CD4-positive, alpha-beta T cell treated with Interleukin-4 for 4 hours (primary cell): ENCODE results near the gene BCAS1.
"Not testable (repeated sequence)": the region's sequence is repeated elsewhere in the genome, so short reads cannot be mapped to it uniquely, and the experiment has no call there.

Experiments
- DNase-seq: peaks from one replicate; pipeline ENCODE4 v3.0.0-alpha.2; 2020

Gene BCAS1

DNA sequence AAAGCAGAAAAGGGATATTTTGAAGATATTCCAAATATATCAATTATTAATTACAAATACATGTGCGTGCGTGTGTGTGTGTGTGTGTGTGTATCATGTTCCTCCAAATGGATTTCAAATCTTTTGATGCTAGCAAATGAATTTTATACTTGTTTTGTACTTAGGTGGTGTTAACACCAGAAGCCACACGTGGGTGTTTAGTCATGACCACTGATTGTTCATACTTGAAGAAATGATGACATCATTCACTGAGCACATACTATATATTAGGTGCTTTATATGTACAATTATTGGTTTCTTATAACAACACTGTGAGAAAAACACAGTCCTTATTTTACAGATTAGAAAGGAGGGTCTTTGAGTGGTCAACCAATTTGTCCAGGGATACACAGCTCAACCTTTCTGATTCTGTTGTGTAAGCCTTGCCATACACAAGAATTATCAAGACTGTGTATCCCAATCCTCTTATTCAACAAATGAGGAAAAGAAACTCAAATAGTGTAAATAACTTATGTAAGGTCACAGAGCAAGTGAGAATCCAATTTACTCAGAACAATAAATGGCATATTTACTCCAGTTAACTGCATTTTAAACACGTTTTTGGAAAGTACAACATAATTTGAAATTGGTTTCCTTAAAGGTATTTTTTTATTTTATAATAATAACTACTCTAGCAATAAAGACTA is 88.5 kb downstream of the BCAS1 start:
- DNase-seq, result no peak

DNA sequence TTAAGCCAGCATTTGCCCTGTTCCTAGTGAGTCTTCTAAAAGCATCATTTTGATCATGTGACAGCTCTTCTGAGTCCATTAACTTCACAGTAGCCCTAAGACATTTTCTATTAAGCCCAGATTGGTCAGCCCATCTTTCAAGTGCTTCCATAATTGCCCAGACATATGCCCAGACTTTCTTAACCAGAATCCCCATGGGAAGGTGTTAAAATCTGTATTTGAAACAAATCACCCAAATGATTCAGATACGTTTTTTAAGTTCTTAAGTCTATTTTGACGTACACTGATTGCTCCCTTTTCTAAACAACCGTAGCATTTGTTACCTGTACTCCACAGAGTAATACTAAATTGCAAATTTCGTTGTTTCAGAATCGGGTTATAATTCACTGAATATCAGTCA is 89.3 kb downstream of the BCAS1 start:
- DNase-seq, result no peak

DNA sequence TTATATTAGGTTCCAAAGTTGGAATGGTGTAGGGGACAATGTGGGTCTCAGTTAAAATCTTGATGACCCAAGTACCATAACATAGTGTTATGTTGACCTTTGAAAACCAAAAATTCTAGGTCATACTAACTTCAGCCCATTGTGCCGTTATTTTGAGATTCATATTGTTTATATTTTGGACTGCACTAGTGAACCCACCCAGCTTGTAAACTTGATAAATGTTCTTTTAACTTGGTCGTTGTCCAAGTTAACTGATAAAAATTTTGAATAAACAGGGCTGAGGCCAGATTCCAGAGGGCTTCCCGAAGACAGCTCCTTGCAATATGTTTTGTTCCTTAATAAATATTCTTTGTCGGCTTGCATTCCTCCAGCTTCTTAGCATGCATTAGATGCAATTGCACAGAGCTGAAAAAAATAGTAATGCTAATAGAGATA is 90.3 kb downstream of the BCAS1 start:
- DNase-seq, result no peak

DNA sequence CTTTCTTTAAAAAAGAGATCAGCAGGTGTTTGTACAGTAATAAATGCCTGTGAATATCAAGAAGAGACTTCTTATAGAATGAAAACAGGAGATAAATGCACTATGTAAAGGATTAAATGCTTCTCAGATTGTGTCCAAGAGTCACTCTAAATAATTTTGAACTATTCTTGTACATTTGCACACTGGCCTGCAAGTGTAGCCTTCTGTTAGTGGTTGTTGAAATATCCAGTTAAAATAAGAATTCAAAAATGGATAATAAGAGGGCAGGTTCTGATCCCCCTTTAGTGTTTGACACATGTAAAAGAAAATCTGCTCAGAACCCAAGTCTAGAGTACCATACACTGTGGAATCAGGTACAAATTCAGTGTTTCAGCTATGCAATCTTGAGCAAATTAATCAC is 91.9 kb downstream of the BCAS1 start:
- no peak for DNase-seq

DNA sequence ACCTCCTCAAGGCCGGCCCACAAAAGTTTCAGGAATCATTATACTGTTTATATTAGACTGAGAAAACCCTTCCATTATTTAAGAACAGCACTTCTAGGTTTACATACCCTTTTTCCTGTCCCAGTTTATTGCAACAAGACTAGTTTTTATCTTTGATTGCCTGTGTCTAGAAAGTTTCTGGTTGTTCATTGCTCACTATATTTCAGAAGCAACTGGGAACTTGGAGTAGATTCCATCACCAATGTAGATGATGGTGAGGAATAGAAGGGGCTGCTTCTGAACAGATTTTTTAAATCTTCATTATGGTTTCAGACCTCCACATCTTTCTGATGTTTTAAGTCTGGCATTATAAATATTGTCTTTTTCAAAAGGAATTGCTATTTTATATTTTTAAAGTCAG is 93.0 kb downstream of the BCAS1 start:
- no peak for DNase-seq

DNA sequence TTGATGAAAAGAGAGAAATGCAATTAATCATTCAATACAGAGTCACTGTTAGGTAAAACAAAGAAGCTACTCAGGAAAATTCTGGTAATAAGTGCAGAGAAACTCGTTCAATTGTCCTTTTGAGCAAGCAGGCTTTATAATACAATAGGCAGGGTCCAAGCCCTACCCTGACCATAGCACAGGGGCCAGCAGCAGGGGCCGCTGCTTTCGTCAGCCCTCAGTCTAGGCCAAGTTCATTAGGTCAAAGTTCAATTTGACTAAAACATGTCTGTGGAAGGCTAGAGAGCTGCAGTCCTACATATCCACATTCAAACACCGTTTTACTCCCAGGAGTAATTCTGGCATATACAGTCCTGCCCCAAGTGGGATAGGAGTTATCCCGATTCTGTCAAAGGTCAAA is 94.6 kb downstream of the BCAS1 start:
- DNase-seq, result no peak

DNA sequence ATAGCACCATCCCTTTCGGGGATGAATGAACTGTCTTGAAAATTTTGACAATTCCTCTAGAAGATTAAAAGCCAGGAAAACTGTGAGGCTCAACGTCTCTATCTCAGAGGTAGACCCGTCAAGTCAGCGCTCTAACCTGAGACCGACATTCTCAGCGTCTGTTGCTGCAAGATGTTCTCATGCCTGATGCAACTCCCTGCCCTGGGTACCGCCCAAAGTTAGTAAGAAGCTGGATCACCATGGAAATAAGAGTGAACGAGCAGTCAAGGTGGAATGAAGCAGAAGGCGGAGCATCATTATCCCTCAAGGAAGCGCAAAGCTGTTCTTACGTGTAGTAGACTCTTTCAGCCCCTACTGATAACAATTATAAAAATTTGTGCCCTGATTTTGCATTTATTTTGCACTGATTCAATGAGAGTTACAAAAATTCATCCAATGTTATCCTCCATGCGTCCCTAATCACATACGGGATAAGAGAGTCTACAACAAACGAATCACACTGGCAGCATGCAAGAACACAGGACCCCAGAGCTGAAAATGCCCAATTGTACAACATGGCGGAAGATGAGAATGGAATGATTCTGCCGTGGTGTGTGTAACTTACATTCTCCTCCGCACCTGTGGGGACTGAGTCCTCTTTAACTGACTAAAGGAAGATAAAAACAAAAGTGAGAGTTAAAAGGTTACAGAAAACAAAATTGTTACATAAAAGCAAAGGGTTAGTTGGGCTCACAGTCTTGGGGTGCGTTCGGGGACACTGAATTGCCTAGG is 95.4 kb downstream of the BCAS1 start:
- DNase-seq, result no peak

DNA sequence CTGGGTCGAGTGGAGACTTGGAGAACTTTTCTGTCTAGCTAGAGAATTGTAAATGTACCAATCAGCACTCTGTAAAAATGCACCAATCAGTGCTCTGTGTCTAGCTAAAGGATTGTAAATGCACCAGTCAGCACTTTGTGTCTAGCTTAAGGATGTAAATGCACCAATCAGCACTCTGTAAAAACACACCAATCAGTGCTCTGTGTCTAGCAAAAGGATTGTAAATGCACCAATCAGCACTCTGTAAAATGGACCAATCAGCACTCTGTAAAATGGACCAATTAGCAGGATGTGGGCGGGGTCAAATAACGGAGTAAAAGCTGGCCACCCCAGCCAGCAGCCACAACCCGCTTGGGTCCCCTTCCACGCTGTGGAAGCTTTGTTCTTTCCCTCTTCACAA is 96.5 kb downstream of the BCAS1 start:
- DNase-seq, result not testable (repeated sequence)

DNA sequence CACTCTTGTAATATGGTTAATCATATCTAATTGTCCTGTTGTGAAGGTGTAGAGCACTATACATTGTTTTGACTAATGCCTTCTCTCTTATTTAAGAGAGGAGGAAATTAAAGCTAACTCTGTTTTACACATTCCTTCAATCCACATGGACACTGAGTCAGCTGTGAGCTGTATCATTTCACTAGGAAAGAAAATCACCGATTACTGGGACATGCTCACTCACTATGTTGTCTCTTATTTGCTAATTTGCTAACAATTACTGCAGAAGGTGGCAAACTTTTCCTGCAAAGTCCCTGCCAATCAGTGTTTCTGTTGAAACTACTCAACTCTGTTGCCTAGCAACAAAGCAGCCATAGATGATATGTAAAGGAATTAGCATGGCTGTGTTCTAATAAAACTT is 98.2 kb downstream of the BCAS1 start:
- no peak for DNase-seq

DNA sequence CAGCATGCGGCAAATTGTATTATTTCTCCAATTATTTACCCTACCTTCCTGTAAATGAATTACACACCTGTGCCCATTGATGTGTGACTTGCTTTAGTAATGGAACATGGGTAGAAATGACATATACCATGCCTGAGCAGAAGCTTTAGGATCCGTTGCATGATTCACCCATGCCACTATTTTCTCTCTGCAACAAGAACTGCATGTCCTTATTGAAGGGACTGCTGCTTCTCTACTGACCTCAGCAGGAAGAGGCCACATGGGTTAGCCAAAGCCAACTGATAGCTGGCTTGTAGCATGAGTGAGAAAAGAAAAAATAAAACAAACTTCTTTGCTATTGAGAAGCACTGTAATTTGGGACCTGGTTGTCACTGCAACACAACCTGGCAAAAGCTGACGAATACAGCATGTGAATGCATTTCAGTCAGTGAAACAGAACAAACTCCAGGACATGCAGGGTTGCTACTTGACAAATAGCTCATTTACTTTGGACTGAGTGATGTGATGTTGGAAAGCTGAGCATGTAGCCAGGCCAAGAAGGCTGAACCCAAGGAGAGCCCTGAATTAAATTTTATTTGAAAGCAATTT is 99.2 kb downstream of the BCAS1 start:
- DNase-seq, result no peak

DNA sequence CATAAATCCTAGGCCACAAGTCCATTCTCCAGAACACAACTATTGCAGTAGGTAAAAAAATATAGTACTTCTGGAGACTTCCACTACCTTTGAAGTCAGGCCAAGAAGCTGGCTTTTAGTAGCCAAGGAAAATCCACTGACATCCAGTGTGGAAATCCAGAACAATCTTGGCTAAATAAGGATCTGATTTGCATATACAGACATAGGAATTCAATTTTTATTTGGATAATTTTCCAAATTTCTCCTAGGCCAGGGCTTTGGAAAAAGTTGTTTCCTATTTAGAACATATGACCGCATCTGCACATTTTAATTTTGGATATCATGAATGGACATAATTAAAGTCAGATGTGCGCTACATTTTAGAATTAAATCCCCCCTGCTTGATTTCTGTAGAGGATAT is 100.2 kb downstream of the BCAS1 start:
- DNase-seq, result no peak

DNA sequence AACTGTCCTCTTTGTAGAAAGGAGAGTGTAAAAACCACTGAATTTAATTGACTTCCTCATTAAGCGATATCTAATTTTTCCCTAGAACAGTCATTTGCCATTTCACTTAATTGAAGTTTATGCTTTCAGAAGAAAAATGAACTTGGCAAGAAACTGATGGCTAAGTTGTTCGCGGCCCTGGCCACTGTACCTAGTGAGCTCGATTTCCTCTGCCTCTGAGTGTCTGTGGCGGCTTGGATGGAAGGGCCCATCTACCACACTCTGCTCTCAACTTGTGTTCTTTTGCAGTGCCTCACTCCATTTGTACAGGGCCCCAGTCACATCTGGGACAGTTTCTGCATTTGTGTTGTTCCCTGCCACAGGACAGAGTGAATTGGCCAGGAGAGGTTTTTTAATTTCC is 102.9 kb downstream of the BCAS1 start:
- no peak for DNase-seq

DNA sequence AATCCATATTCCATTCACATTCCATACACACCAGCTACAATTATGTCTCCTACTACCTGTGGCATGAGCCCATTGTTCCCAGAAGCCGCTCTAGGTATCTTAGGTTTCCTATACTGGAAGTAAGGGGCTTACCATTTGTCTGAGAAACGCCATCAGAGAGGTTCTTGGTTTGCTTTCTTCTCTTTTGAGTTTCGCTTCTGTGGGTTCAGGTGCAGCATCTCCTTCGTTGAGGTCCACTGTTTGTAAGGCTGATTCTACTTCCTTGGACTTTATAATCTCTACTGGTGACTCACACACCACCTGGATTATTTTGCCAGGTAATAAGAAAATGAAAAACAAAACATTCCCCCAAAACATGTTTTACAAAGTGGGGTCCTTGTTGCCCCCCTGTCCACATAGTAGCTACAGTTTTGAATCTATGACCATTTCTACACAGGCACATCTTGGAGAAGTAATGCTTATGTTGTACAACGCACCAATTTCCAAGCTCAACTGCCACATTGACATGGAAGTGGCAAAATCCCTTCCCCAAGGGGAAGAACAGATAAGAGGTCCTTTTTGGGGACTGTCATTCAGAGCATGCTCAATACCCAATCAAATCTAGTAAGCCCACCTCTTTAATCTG is 103.5 kb downstream of the BCAS1 start:
- DNase-seq, result no peak

DNA sequence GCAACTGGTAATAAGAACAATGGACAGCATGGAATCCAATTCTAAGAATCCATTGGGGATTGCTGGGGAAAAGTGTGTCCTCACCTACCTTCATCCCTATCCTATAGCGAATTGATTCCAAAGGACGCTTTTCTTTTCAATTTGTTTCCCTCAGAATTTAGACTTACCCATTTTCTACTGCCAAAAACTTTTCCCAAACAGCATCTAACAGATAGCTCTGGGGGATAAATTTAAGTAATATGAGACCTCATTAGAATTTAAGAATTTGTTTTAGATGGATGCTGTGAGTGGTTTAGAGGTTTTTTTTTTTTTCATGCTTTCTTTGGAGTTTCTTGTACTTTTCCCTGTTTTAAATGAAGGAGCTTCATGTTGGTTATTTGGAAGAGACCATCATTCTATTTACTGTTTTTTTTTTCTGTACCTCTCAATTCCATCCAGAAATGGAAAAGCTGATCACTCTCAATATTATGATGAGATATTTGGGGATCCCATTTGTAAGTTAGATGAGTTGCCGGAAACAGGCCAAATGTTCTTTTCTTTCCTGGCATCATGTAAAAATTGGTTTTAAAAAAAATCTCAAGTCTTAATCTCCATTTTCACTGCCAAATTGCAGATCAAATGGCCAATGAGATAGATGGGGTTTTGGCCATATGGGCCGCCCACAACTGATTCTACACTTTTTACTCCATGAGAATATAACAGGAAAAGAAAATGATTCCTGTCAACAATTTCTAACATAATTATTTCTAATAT is 105.7 kb downstream of the BCAS1 start:
- DNase-seq, result no peak

DNA sequence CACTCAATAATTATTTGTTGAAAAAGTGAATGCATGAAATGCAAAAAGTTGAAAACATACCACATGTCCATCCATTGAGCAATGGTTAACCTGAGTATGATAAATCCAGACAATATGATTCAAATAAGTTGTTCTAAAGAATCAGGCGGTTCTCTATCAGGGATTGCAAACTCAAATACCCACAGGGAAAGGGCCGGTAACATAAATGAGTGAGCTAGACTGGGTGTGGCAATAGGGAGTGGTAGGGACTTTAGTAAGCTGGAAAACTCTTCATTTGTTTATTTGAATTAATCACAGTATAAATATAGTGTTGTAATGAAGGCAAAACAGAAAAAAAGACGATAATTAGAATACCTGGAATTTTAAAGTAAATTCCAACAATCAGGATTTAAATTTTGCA is 106.3 kb downstream of the BCAS1 start:
- no peak for DNase-seq

DNA sequence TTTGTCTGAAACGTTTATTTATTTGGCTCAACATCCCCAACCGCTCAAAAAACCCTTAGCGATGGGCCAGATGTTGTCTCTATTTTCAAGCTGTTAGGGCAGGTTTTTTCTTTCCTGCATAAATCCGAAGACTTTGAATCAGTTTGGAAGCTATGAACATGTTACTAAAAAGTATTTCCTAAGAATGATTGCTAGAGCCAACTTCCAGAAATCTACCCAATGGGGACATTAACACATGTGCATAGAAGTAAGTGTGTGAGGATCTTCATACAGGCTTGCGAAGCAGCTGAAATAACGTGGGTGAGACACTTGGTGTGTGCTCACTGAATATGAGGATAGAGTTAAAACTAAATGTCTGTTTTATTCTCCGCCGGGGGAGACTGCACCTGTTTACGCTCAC is 106.8 kb downstream of the BCAS1 start:
- no peak for DNase-seq

DNA sequence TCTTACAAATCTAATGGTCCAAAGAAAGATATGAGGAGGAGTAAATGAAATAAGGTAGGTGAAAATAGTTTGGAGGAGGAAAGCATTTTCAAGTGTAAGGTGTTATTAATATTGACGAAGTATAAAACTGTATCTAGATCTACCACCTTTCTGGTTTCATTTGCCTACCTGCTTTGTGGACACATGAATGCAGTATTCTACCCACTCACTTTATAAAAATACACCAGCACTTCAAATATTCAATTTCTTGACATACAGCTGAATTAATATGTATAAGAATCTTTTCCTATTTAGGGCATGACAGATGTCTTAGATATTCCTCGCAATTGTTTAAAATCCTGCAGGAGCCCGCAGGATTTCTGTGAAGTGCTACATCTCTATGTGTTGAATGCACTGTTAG is 108.0 kb downstream of the BCAS1 start:
- DNase-seq, result no peak

DNA sequence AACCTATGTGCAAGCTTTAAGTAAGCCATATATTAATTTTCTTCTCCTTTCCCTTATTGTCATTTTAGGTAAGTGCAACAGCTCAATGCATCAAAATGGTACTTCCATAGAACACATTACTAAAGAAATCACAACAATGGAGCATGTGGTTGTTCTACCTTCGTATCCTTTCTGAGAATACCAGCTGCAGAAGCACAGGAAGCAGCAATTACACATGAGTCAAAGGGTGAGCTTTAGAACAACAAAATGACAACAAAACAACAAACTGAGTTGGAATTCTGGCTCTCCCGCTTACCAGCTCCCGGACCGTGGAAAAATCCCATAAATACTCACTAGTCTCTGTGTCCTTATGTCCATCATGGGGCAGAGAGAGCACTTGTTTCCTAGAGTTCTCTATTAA is 108.9 kb downstream of the BCAS1 start:
- DNase-seq, result no peak

DNA sequence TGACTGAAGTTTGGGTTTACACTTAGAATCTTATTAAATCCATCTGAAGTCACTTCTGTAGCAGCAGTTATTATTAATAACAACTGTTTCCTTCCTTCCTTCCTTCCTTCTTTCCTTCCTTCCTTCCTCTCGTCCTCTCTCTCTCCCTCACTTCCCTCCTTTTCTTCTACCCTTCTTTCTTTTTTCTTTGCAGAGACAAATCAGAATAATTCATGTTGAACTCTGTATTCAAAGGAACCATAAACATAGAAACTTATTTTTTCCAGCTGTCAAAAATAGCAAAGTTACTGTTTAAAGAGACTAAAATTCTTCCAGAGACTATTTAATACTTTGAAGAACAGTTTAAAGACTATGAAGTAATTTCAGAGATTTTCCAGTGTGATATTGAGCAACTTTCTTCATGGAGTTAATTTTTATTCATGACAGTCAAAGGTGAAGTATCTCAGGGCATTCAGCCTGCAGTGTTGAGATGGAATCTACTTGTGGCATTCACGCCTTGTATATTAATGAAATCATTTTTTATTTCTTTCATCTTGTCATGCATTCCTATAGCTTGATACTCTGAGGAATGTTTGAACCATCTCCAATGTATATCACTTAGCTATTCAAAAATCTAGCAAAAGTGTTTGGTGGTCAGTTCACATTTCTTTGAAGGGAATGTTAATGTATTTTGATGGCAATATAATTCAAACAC is 109.7 kb downstream of the BCAS1 start:
- DNase-seq, result no peak

DNA sequence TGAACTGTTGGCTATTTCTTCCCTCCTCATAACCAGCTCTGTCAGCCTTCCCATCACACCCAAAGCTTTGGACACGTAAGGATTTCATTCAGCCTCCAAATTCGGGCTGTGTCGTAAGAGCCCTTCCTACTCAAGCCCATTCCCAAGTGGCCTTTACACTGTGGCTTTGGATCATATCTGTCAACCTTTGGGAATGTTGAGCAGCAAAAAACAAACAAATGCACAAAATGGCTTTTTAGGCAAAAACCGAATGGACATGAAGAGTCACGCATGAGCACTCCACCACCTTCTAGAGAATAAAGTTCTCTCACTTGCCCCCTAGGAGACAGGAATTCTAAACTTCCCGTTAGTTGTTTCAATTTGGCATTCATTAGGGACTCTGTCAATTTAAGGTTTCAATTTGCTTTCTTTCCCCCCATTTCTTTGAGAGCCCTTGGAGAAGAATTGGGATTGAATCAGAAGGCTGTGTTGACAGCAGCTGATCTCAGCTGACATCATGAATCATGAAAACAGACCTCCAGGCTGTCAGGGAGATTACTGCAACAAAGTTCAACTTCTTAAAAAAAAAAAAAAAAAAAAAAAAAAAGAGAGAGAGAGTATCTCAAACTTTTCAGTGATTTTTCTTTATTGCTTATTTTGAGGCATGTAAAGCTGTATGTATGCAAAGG is 110.3 kb downstream of the BCAS1 start:
- DNase-seq, result no peak

DNA sequence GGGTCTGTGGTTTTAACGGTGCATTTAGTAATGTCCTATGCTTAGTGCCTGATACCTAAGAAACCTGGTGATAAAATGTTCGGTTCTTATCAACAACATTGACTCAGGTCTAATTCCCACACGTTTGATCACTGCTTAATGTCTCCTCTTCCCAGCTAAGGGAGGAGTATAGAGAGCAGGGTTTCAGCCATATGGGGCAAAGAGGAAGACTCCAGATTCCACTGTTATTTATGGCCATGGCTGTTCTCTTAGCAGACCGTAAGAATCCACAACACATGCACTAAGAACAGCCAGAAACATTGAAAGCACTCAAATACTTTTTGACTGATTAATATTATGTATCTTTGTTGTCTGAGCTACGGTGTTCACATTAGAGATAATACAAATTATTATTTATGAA is 112.1 kb downstream of the BCAS1 start:
- DNase-seq, result no peak
